Gastroesophageal sphincter (tissue), 4 donors: ENCODE results near the gene DDX42. TPM values are rescaled to one million over a fixed set of nuclear protein-coding genes. Genes with fewer than 3 reads are reported as not detected.

Source experiments
- ATAC-seq: fragments of 150-250 bp; one replicate; pipeline ENCODE4 v1.9.1; 2016; ENCODE audit warnings: mild to moderate bottlenecking, moderate library complexity
- H3K27ac ChIP-seq, 4 donors: fragments of 200-600 bp; sonication (generic) in 3 of 4; 1 replicate in 3 of 4; 2 replicates in 1 of 4; pipeline ENCODE4 v1.5.1; 2016 to 2019
- H3K27me3 ChIP-seq: fragments of 200-600 bp; sonication (generic); one replicate; pipeline ENCODE4 v1.5.1; 2019
- H3K36me3 ChIP-seq, 2 donors: fragments of 200-600 bp; sonication (generic); one replicate each; pipeline ENCODE4 v1.5.1; 2019; ENCODE audit warnings: control low read depth in 1 of 2
- H3K4me1 ChIP-seq, 3 donors: fragments of 200-600 bp; sonication (generic); 1 replicate in 2 of 3; 2 replicates in 1 of 3; pipeline ENCODE4 v1.5.1; 2016 to 2019; ENCODE audit warnings: control low read depth in 2 of 3
- H3K4me3 ChIP-seq, 2 donors: fragments of 200-600 bp; sonication (generic); one replicate each; pipeline ENCODE4 v1.5.1; 2019; ENCODE audit warnings: mild to moderate bottlenecking in 1 of 2, moderate library complexity in 1 of 2
- H3K9me3 ChIP-seq, 3 donors: fragments of 200-600 bp; sonication (generic); one replicate each; pipeline ENCODE4 v1.5.1; 2017 to 2019; ENCODE audit warnings: control low read depth in 2 of 3
- EP300 ChIP-seq: sonication (generic); formaldehyde crosslinking; IDR thresholded peaks from one replicate; pipeline ENCODE4 v1.6.1; 2017; ENCODE audit warnings: antibody characterized with exemption, mild to moderate bottlenecking
- POLR2A ChIP-seq, 2 donors: fragments of 450-650 bp; IDR thresholded peaks; one replicate each; pipeline ENCODE4 v1.6.1; 2017; ENCODE audit warnings: antibody characterized with exemption in 2 of 2, mild to moderate bottlenecking in 2 of 2, moderate library complexity in 1 of 2
- POLR2AphosphoS5 ChIP-seq: sonication (generic); formaldehyde crosslinking; IDR thresholded peaks from one replicate; pipeline ENCODE4 v1.6.1; 2017; ENCODE audit warnings: antibody characterized with exemption
- WGBS, 2 donors: methylation state at CpG; one replicate each; pipeline ENCODE4 v1.1.5; 2018; ENCODE audit warnings: low coverage in 1 of 2; 5-methylcytosine and 5-hydroxymethylcytosine counted together
- total RNA-seq, 4 donors: library from RNA; depleted of rRNA; stranded (reverse); fragments of >200 nt; gene quantifications; one replicate each; pipeline ENCODE4 v1.1.0, GENCODE V29; 2016
- TF ChIP-seq, protein P1 (sequence below), 4 experiments: fragments of 200-600 bp in 2 of 4; fragments of 450-650 bp in 2 of 4; sonication (generic) in 1 of 4; IDR thresholded peaks; one replicate each; pipeline ENCODE4 v1.5.1; 2017 to 2019; ENCODE audit warnings: antibody characterized with exemption in 4 of 4, mild to moderate bottlenecking in 2 of 4, moderate library complexity in 2 of 4

Gene DDX42
- total RNA-seq, 4 donors from 2014 or later = 66.6 to 126 (median 98.8) TPM

GRCh38 chr17:63833026-63833740 lies 59.2 kb downstream of the DDX42 start:
- peaks cover 0 to 76% (median 28%) of the 10 kb centered on the region in 3 donors for H3K4me1 ChIP-seq

GRCh38 chr17:63833741-63834373 lies 59.9 kb downstream of the DDX42 start:
- TF ChIP-seq POLR2AphosphoS5 = no peak
- no peak for TF ChIP-seq EP300
- TF ChIP-seq, protein P1, sequence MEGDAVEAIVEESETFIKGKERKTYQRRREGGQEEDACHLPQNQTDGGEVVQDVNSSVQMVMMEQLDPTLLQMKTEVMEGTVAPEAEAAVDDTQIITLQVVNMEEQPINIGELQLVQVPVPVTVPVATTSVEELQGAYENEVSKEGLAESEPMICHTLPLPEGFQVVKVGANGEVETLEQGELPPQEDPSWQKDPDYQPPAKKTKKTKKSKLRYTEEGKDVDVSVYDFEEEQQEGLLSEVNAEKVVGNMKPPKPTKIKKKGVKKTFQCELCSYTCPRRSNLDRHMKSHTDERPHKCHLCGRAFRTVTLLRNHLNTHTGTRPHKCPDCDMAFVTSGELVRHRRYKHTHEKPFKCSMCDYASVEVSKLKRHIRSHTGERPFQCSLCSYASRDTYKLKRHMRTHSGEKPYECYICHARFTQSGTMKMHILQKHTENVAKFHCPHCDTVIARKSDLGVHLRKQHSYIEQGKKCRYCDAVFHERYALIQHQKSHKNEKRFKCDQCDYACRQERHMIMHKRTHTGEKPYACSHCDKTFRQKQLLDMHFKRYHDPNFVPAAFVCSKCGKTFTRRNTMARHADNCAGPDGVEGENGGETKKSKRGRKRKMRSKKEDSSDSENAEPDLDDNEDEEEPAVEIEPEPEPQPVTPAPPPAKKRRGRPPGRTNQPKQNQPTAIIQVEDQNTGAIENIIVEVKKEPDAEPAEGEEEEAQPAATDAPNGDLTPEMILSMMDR (IDR thresholded peaks at IDR 0.05) = no peak
- TF ChIP-seq POLR2A (IDR thresholded peaks at IDR 0.05) = no peak
- H3K4me3 ChIP-seq = no peak overlapping the region
- WGBS, 2 donors = 76 to 79% methylated on average over 3 to 7 of the region's 15 CpGs
- H3K36me3 ChIP-seq = peaks cover 0 to 90% of the 10 kb centered on the region in 2 donors
- peak overlapping the region in 3 of 4 donors; percentile 49 to 98 (median 98) for H3K27ac ChIP-seq
- no peaks in the 10 kb centered on the region for H3K27me3 ChIP-seq
- H3K9me3 ChIP-seq = no peaks in the 10 kb centered on the region
- peaks cover 0 to 76% (median 24%) of the 10 kb centered on the region in 3 donors for H3K4me1 ChIP-seq
- no peak for ATAC-seq

More at GRCh38 chr17:63833026-63833740, 59.2 kb downstream of the DDX42 start:
- Histone ChIP-seq H3K27me3 (no peaks in the 10 kb centered on the region), H3K4me3 (no peak overlapping the region), H3K27ac (peak overlapping the region in 3 of 4 donors; percentile 9 to 98 (median 16)), H3K36me3 (peaks cover 0 to 90% of the 10 kb centered on the region in 2 donors), H3K9me3 (no peaks in the 10 kb centered on the region)
- ATAC-seq = no peak
- 67% methylated on average over 1 of the region's 14 CpGs; no CpG with 5 or more reads in 1 of the 2 donors for WGBS, 2 donors
- TF ChIP-seq POLR2A (IDR thresholded peaks at IDR 0.05) (no peak), POLR2AphosphoS5 (no peak), EP300 (no peak)
- TF ChIP-seq, protein P1 (IDR thresholded peaks at IDR 0.05) = no peak

- H3K4me1 ChIP-seq = peaks cover 2 to 76% (median 24%) of the 10 kb centered on the region in 3 donors
- peak overlapping the region in 3 of 4 donors; percentile 49 to 98 (median 98) for H3K27ac ChIP-seq
- no peak overlapping the region for H3K4me3 ChIP-seq
- peaks cover 0 to 83% of the 10 kb centered on the region in 2 donors for H3K36me3 ChIP-seq
- H3K9me3 ChIP-seq = no peaks in the 10 kb centered on the region
- ATAC-seq = no peak
- WGBS, 2 donors = 10 to 26% methylated on average over 2 to 6 of the region's 13 CpGs
- no peaks in the 10 kb centered on the region for H3K27me3 ChIP-seq
- TF ChIP-seq POLR2A (IDR thresholded peaks at IDR 0.05) = no peak
- TF ChIP-seq, protein P1 (IDR thresholded peaks at IDR 0.05) = peak in 3 of 4 experiments; percentile 51 to 52 (median 51)
- no peak for TF ChIP-seq POLR2AphosphoS5
- no peak for TF ChIP-seq EP300
Observed at GRCh38 chr17:63834431-63835166, 60.6 kb downstream of the DDX42 start.

DNA sequence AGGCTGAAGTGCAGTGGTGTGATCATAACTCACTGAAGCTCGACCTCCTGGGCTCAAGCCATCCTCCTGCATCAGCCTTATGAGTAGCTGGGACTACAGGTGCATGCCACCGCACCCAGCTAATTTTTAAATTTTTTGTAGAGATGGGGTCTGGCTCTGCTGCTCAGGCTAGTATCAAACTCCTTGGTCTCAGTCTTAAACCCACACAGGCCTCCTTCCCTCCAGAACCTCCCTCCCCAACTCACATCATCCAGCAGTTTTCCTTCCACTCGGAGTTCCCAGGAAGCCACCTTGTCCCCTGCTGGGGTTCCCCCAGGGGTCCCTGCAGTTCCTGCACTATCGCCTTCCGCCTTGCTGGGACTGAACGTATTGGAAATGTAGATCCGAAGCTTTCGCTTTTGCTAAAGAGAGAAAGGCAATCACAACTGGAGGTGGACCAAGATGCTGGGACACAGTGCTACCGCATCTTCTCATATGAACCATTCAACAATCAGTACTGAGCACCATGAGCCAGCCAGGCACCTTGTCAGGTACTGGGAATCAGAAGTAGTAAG lies 61.3 kb downstream of the DDX42 start:
- TF ChIP-seq EP300 = no peak
- TF ChIP-seq POLR2AphosphoS5 = no peak
- no peak for TF ChIP-seq POLR2A (IDR thresholded peaks at IDR 0.05)
- TF ChIP-seq, protein P1 (IDR thresholded peaks at IDR 0.05) = no peak
- Histone ChIP-seq H3K9me3 (no peaks in the 10 kb centered on the region), H3K27ac (peak overlapping the region in 3 of 4 donors; percentile 49 to 98 (median 98)), H3K36me3 (peaks cover 0 to 76% of the 10 kb centered on the region in 2 donors), H3K27me3 (no peaks in the 10 kb centered on the region), H3K4me1 (peaks cover 2 to 76% (median 26%) of the 10 kb centered on the region in 3 donors), H3K4me3 (no peak overlapping the region)
- WGBS, 2 donors = 85% methylated on average over 7 of the region's 9 CpGs; no CpG with 5 or more reads in 1 of the 2 donors
- ATAC-seq = no peak
